HG03060 (cell line): Measurements from ENCODE around the gene MEOX2.

Experiments used
- ATAC-seq: cut with Tn5 transposase; IDR thresholded peaks from one replicate; pipeline ENCODE4 v1.9.1; 2021; ENCODE audit warnings: low read depth, moderate number of reproducible peaks; ENCODE audit not compliant: unreplicated experiment

Gene MEOX2

DNA sequence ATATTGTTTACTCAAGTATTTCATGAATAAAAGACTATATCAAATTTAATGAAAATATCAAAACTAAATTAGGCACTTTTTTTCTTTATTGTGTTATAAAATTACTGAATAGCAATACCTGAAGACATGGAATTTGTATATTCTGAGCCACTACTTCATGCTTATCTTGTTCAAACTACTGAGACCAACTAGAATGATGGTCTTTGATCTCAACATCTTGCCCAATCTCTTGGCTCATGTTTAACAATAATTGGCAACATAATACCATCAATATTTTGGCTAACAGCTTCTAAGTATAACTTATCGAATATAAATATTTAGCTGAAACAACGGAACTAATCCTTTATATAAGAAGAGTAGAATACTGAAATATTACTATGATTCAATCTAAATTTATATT is 68.2 kb downstream of the MEOX2 start:
- ATAC-seq = no peak

DNA sequence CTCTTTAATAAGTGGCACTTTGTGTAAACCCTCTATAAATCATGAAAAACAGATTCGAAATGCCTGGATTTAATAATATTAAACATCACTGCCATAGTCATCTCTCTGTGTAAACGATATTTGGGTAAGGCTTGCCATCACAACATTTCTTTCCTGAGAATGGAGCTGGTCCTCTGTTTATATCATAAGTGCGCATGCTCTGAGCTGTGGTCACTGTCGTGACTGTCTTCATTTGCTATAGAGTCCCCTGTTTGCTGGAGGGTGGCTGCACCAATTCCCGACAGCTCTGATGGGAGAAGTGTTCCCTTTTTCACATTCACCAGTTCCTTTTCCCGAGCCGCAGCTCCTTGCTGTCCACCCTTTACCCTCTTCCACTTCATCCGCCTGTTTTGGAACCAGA is 74.3 kb downstream of the MEOX2 start:
- no peak for ATAC-seq

DNA sequence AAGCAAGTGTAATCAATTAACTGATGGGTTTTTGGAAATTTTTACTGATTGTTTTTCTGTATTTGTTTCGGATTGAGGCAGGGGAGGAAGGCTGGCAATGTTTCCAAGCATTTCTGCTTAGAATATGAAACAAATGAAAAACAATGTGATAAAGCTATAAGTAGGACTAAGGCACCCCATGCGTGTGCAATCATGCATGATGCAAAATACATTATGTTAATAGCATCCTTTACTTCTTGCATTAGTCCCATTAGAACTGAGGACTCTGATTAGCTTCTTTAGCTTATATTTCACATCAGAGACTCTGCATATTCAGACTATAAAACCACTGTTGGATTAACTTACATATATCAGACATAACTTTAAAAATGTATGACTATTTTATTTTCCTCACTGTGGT is 76.0 kb downstream of the MEOX2 start:
- no peak for ATAC-seq

DNA sequence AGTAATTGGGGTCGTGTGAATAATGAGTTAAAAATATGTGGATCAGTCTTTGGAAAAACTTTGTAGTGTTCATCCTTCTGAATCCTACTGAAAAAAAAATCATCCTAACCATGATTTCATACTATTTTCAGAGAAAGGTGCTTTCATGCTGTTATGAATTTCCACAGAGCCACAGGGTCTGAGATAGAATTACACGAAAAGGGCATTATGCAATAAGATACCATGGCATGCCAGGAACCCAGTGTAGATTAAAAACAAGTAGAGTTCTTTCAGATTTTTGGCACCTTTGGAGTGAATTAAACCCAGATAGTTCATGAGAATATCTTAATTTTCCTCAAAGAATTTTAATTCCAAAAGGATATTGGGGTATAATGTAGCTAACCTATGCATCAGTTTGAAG is 77.2 kb downstream of the MEOX2 start:
- ATAC-seq = no peak

DNA sequence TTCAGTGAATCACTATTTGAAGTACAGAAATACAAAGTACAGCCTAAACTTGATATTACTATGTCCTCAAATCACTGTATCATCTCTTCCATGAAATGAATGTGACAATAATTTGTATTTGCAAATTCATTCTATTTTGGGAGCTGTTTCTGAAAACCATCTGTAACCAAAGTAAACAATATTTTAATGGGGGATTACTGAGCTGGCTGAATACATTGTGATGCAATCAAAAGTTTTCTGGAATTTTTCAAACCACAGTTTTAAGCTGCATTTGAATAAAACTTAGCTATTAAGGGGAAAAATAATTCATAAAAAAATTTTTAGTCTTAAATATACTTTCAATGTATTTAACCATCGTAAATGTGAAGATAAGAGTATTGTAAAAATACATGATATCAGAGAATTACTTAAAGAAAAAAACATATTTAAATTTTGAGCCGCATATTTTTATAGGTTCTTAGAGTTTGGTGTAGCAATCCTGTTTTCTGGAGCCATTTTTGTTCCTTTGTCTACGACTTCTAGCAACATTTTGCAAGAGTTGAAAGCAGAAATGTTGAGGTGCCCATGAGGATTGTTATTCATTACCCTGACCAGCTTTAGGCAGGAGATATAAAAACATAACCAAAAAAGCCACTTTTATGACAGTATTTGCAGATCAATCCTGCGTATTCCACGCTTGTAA is 78.8 kb downstream of the MEOX2 start:
- no peak for ATAC-seq

DNA sequence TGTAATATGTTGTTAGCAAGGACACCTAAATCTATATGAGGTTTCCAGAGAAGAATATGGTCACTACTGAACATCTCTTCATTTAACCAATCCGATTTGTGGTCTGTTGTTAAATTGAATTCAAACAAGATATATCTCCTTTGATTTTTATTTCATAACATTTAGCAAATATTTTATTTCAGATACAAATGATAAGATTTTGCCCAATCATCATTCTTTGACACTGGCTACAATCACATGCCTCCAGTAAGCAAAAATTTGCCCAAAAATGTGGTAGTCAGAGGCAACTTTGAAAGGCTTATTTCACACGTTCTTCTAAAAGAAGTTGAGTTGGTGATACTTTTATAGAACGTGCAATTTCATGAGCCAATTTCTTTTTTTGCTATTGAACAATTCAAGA is 79.9 kb downstream of the MEOX2 start:
- ATAC-seq = no peak

DNA sequence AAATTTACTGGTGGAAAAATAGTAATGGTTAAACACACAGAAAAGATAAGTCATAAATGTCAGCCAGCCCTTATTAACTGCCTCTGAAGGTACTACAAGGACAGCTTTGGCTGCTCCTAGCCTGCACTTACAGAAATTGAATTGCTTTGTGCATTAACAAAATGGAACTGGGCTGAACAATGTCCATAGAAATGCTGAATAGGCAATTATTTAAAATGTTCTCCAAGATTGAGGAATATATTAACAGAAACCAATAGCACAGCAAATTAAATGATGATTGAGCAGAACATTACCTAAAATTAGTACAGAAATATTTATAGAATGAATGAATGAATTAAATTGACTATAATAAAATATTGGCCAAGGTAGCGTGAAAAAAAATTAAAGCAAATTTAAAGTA is 82.3 kb downstream of the MEOX2 start:
- ATAC-seq = no peak

DNA sequence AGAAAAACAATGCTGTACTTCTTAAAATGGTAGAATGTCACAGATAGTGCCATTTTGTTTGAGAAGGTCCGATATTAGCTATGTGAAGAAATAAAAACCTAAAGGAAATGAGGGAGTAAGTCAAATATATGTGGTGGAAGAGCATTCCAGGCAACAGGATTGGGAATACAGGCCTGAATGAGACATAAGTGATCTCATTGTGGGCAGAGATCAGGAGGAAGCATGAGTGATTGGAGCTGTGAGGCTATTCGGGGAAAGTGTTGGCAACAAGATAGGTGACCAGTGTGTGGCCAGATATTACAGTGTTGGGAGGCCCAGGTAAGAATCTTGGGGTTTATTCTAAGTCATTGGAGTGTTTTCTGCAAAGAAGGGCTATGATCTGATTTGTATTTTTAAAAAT is 83.4 kb downstream of the MEOX2 start:
- no peak for ATAC-seq

DNA sequence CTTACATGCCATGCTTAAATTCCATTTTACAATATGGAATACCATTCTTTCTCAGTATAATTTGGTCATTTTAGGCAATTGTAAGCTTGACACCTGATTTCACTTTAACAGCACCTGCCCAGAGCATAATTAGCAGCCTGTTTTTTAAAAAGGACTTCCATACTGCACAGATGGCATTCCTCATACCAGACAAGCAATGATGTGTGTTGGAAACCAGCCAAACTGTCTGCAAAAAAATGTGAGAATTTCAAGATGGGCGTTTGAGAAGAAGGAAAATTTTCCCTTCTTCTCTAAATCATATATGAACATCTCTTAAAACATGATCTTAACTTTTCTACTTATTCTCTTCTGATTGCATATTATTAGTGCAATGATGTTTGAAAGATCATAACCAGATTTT is 84.2 kb downstream of the MEOX2 start:
- no peak for ATAC-seq

DNA sequence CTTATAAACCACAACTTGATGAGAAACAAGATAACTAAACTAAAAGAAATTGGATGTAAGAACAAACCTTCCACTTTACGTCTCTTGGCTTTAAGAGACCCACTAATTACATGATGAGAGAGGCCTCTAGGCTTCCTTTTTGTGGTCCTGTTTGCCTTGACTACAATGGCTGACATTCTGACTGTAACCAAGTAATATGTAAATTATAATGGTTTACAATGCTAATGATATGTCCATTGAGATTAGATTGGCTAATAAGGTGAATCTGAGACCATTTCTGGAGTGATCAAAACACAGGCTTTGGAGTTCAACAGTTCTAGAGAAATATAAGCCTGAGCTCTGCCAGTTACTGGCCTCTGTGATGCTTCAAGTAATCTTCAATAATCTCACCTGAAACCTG is 85.3 kb downstream of the MEOX2 start:
- no peak for ATAC-seq

DNA sequence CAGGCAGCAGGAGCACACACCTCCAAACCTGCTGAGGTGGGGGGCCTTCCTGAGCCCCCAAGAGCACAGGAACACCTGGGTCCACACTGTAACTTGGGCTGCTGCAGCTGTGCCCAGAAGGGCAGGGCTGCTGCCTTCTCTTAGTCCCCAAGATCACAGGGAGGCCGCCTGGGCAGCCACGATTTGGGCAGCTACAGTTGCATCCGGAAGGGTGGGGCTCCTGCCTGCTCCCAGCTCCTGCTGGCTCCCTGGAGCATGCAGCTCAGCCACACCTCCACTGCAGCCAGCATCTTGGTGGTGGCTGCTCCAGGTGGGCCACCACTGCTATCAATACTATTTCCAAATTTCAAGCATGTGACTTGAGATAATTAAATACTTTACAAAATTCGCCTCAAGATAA is 86.2 kb downstream of the MEOX2 start:
- ATAC-seq = no peak

DNA sequence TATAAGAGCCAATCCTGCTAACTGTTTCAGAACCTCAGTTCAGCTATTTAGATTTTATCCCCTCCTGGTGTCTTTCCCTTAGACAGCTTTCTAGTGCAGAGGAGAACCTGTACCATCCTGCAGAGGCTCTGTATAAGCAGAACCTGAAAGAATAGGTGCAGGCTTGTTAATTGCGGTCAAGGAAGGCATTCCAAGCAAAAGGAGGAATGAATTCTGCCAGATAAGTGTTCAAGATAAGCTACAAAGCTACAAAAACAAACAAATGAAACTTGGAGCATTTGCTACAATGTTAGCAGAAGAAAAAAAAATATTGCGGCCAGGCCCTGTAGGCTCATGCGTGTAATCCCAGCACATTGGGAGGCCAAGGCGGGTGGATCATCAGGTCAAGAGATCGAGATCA is 92.0 kb downstream of the MEOX2 start:
- no peak for ATAC-seq

DNA sequence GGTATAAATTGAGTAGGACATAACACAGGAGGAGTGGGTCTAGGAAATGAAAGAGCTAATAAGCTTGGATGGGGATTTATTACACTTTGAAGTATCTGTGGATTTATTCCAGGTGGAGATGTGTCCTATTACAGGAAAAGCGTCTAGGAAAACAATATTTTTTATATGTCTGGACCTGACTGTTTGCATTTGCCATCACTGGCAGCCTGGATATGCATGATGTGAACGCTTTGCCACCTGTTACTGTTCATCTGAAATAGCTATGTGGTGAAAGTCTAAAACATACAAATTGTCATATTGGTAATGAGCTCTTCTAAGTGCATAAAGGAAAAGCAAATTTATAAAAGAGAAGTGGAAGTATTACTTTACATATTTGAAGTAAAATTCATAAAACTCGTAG is 93.1 kb downstream of the MEOX2 start:
- ATAC-seq = no peak

DNA sequence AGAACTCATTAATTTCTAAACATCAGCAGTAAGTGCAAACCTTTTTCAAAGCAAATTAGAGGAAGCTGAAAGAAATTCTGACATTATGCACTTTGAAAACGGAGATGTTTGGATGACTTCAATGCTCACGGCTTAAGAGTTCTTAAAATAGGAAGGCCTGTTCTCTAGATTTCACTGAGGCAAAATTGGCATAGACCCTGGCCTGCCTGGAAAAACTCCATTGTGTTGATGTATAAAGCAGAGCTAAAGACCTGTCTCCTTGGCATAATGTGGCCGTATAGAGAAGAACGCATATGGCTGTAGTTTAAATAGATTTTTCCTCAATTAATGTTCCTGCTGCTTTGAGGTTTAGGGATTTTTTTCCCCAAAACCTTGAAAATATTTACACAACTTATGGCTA is 100.2 kb downstream of the MEOX2 start:
- no peak for ATAC-seq

DNA sequence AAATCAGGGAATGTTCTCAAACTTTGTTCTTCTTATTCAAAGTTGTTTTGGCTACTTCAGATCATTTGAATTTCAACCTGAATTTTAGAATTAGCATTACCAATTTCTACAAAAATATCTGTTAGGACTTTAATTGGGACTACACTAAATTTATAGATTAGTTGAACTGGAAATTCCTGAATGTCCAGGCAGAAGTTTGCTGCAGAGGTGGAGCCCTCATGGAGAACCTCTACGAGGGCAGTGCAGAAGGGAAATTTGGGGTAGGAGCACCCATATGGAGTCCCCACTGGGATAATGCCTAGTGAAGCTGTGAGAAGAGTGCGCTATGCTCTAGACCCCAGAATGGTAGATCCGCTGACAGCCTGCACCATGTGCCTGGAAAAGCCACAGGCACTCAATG is 101.9 kb downstream of the MEOX2 start:
- ATAC-seq = no peak

DNA sequence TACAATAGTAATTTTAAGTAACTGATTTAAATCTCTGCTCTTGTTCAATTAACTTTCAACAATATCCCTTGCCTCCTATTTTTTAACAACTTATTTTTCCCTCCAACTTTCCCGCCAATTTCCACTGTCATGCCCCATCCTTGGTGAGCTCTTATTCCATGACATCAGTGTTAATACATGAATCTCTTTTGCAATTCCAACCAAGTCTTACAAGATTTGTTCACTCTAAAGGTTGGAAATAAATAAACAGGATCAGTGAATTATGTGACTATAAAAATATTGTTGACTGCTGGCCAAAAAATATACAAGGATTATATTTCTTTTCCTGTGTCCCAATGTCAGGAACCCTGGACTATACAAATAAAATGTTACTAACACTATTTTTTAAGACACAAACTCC is 103.7 kb downstream of the MEOX2 start:
- no peak for ATAC-seq

DNA sequence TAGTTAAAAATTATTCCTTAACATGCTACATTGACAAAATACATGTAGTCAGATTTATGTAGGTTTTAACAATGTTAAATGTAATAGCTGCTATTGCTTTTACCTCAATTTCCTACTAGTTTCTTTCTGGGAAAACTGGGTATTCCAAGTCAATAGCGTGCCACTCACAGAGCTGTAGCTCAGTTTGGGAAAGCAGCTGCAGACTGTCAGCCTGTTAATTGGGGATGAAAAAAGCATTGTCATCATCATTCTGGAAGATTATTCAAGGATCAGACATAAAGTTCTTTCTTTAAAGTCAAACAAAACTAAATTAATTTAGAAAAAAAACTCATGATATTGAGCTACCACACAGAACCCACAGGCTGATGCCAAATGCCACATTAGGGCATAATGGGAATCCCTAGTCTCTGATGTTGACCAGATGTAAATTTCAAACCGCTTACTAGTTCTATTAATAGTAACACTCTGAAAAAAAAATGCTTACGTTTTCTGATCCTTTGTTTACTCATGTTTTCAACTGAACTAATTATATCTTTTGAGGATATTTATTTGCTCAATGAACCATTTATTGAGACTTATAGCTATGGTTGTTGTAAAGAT is 105.0 kb downstream of the MEOX2 start:
- ATAC-seq = no peak

DNA sequence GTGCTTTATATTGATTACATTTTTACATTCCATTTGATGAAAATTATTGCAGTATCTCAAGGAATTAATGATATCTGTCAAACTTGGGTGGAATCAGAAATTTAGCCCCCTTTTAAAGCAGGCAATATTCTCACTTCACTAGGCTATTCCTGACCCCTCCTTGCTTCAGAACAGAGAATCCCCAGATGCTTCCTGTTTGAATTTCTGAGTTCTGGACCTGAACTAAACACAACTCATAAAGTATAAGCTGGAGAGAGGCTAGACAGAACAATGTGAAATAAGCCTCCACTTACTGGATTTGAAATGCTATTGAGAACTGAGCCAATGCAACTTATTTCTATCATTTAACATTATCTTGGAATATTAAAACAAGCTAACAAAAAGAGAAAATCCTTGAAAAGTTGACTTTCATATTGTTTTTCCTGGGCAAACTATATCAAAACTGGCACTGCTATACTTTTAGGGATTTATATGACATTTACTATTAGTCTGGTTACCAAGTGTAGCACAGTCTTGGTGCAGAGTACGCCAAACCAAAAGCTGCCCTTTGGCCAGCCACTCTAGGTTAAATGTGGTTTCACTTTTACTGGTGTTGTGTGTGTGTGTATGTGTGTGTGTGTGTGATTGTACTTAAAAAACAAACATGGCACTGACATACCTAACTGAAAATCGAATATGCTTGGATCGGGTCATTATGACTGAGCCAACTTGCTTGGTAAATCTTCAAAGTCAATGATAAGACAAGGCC is 105.7 kb downstream of the MEOX2 start:
- no peak for ATAC-seq

DNA sequence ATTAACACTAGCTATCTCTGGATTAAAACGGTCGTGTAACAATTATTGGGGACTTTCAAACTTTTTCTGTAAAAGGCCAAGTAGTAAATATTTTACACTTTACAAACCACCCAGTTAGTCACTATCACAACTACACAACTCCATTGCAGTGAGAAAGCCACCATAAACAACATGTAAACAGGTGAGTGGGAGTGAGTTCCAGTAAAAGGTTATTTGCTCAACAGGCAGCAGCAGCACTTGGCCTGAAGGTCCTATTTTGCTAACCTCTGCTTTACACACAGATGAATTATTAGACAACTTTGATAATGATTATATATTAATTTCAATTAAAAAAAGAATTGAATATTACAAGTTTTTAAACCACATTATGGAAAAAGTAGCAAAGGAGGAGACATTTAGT is 108.9 kb downstream of the MEOX2 start:
- no peak for ATAC-seq

DNA sequence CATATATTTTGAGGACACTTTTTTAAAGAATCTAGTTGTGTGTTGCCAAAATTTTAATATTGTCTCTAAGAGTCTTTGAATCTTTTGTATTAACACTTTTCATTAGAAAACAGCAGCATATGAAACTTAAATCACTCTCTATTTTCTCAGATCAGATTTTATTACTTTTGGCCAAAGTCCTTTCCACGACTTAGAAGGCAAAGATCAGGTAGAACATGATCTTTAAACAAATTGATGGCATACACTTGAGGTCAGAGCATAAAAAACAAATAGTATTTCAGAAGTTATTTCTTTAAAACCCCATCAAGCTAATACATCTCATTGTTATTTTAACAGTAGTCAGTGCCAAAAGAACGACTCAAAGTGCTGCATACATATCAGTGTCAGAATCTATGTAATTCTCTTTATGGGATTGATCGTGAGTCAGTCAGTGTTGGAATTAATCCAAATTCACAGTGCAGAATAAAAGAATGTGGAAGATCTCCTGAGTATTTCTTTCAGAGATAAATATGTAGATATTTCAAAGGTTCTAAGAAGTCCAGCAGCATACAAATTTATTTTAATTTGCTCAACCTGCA is 115.1 kb downstream of the MEOX2 start:
- ATAC-seq = no peak

DNA sequence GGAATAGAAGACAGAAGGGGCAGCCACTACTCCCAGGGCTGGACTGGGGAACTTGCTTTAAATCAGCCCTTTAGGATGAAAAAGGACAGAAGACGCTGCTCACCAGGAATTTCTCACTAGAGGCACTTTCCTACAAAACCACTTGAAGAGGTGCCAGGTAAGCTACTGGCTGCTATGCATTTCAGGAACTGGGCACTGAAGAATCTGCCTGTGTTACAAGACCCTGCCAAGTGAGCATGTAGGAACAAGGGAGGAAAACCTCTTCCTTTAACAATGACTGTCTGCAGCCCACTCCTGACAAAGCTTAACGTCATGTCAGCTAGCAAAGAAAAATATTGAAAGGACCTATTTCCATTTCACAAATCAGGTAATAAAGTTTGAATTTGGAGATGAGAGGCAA is 118.8 kb downstream of the MEOX2 start:
- no peak for ATAC-seq

DNA sequence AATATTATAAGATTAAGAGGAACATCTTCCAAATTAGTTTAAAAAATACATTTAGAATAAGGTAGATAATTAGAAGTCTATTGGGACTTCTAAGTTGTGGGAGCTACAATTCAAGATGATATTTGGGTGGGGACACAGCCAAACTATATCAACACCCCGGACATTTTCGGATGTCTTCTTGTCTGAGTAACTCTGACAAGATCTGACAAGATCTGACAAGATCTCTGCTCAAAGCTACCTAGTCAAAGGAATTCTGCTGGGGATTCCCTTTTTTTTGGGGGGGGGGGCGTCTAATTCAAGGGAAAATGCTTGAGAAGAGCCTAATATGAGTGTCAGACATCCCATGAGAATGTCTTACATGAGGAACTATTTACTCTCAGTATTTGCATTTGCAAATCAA is 119.4 kb downstream of the MEOX2 start:
- no peak for ATAC-seq
